Sigmoid colon (tissue), 7 donors: ENCODE measurements around the gene SNAPC5. TPM values are rescaled to one million over a fixed set of nuclear protein-coding genes. Genes with fewer than 3 reads are reported as not detected.

Experiments used
- DNase-seq: peaks from one replicate; pipeline ENCODE4 v3.0.0-alpha.2; 2019
- H3K27ac ChIP-seq, 4 donors: fragments of 200-600 bp; sonication (generic); one replicate each; pipeline ENCODE4 v1.5.1; 2016 to 2019; ENCODE audit warnings: mild to moderate bottlenecking in 1 of 4
- H3K27me3 ChIP-seq, 3 donors: fragments of 200-600 bp; sonication (generic); one replicate each; pipeline ENCODE4 v1.5.1; 2019; ENCODE audit warnings: mild to moderate bottlenecking in 1 of 3
- H3K36me3 ChIP-seq, 4 donors: fragments of 200-600 bp; sonication (generic); one replicate each; pipeline ENCODE4 v1.5.1; 2016 to 2019
- H3K4me1 ChIP-seq, 4 donors: fragments of 200-600 bp; sonication (generic); one replicate each; pipeline ENCODE4 v1.5.1; 2017 to 2019
- H3K4me3 ChIP-seq, 4 donors: fragments of 200-600 bp; sonication (generic); one replicate each; pipeline ENCODE4 v1.5.1; 2017 to 2019; ENCODE audit warnings: mild to moderate bottlenecking in 2 of 4, moderate library complexity in 1 of 4
- H3K9me3 ChIP-seq, 4 donors: fragments of 200-600 bp in 3 of 4; sonication (generic) in 3 of 4; one replicate each; pipeline versions ENCODE4 v1.5.1 to v1.6.1; 2013 to 2019
- CTCF ChIP-seq, 4 experiments: fragments of 450-650 bp in 3 of 4; fragments of 200-600 bp in 1 of 4; IDR thresholded peaks; one replicate each; pipeline ENCODE4 v1.5.1; 2016 to 2019; ENCODE audit warnings: antibody characterized with exemption in 4 of 4, mild to moderate bottlenecking in 3 of 4, moderate library complexity in 2 of 4
- EP300 ChIP-seq, 4 donors: sonication (generic); formaldehyde crosslinking; IDR thresholded peaks; one replicate each; pipeline ENCODE4 v1.6.1; 2017; ENCODE audit warnings: antibody characterized with exemption in 4 of 4
- POLR2A ChIP-seq, 2 donors: fragments of 450-650 bp; IDR thresholded peaks; one replicate each; pipeline ENCODE4 v1.6.1; 2016; ENCODE audit warnings: antibody characterized with exemption in 2 of 2, mild to moderate bottlenecking in 2 of 2, moderate library complexity in 2 of 2
- POLR2AphosphoS5 ChIP-seq, 4 donors: sonication (generic); formaldehyde crosslinking; IDR thresholded peaks; one replicate each; pipeline ENCODE4 v1.6.1; 2017; ENCODE audit warnings: antibody characterized with exemption in 4 of 4
- WGBS, 2 donors: extraction: QIAGEN DNeasy Blood & Tissue Kit; methylation state at CpG; one replicate each; pipeline ENCODE4 v1.1.7; 2013; 5-methylcytosine and 5-hydroxymethylcytosine counted together
- intact Hi-C: fragments of 100-400 bp; cut with DNase I; formaldehyde crosslinking; loops from one replicate; pipeline ENCODE4 v1.15.1; 2023
- polyA plus RNA-seq, 3 donors: library from polyadenylated mRNA; stranded (reverse); fragments of 200-250 nt; gene quantifications; one replicate each; pipeline ENCODE4 v1.2.3, GENCODE V29; 2013
- total RNA-seq, 4 donors: library from RNA; depleted of rRNA; stranded (reverse); fragments of >200 nt; gene quantifications; one replicate each; pipeline ENCODE4 v1.1.0, GENCODE V29; 2016
- donor health status: healthy with polysubstance abuse.
- donor health status: Bipolar disorder and iron deficiency.
- donor health status: healthy.

Gene SNAPC5
- total and polyA plus RNA-seq, 7 donors = 16.6 to 65.5 (median 38.6) TPM

GRCh38 chr15:66496951-66497501 is 536 bp downstream of the SNAPC5 start:
- intact Hi-C loops = loop anchor here (1.0 kb wide), 1 partner anchor 110 kb away; no protein-coding TSS in a partner anchor
- H3K27me3 ChIP-seq = no peaks in the 10 kb centered on the region
- H3K4me3 ChIP-seq = peak overlapping the region; percentile 80 to 95 (median 88)
- H3K27ac ChIP-seq = peak overlapping the region; percentile 86 to 92 (median 92)
- 9 to 17% methylated on average over 17 of the region's 17 CpGs for WGBS, 2 donors
- TF ChIP-seq POLR2A (IDR thresholded peaks at IDR 0.05) = no peak
- TF ChIP-seq EP300 (IDR thresholded peaks at IDR 0.05) = no peak
- TF ChIP-seq CTCF (IDR thresholded peaks at IDR 0.05) = no peak
- peaks cover 0 to 23% (median 19%) of the 10 kb centered on the region in 4 donors for H3K4me1 ChIP-seq
- no peaks in the 10 kb centered on the region for H3K9me3 ChIP-seq
- H3K36me3 ChIP-seq = peaks cover 25 to 70% (median 42%) of the 10 kb centered on the region in 4 donors
- DNase-seq = no peak

GRCh38 chr15:66494262-66494661 is 3.3 kb downstream of the SNAPC5 start:
- TF ChIP-seq CTCF (IDR thresholded peaks at IDR 0.05) (no peak), POLR2AphosphoS5 (IDR thresholded peaks at IDR 0.05) (no peak), POLR2A (IDR thresholded peaks at IDR 0.05) (no peak)
- no peak for DNase-seq
- no peaks in the 10 kb centered on the region for H3K9me3 ChIP-seq
- intact Hi-C loops = no loop called here
- H3K27me3 ChIP-seq = no peaks in the 10 kb centered on the region
- no peak overlapping the region for H3K4me3 ChIP-seq
- H3K36me3 ChIP-seq = peaks cover 10 to 69% (median 27%) of the 10 kb centered on the region in 4 donors
- no peak overlapping the region for H3K27ac ChIP-seq
- peaks cover 0 to 23% (median 19%) of the 10 kb centered on the region in 4 donors for H3K4me1 ChIP-seq
- WGBS, 2 donors = 87 to 93% methylated on average over 2 of the region's 2 CpGs

- no peak for DNase-seq
- intact Hi-C loops = no loop called here
- Histone ChIP-seq H3K9me3 (no peaks in the 10 kb centered on the region), H3K4me1 (peaks cover 0 to 9% (median 9%) of the 10 kb centered on the region in 4 donors), H3K36me3 (peaks cover 3 to 81% (median 21%) of the 10 kb centered on the region in 4 donors), H3K4me3 (no peak overlapping the region), H3K27me3 (no peaks in the 10 kb centered on the region), H3K27ac (no peak overlapping the region)
- WGBS, 2 donors = 95 to 98% methylated on average over 3 of the region's 3 CpGs
- TF ChIP-seq EP300 (IDR thresholded peaks at IDR 0.05) (no peak), CTCF (IDR thresholded peaks at IDR 0.05) (no peak), POLR2A (IDR thresholded peaks at IDR 0.05) (no peak), POLR2AphosphoS5 (IDR thresholded peaks at IDR 0.05) (no peak)
These were observed 5.7 kb downstream of the SNAPC5 start for GRCh38 chr15:66491846-66492245.

- Histone ChIP-seq H3K9me3 (no peaks in the 10 kb centered on the region), H3K27me3 (no peaks in the 10 kb centered on the region), H3K4me1 (no peaks in the 10 kb centered on the region), H3K27ac (no peak overlapping the region), H3K4me3 (no peak overlapping the region), H3K36me3 (peaks cover 3 to 91% (median 26%) of the 10 kb centered on the region in 4 donors)
- TF ChIP-seq POLR2AphosphoS5 (IDR thresholded peaks at IDR 0.05) = no peak
- TF ChIP-seq POLR2A (IDR thresholded peaks at IDR 0.05) = no peak
- TF ChIP-seq EP300 (IDR thresholded peaks at IDR 0.05) = no peak
- TF ChIP-seq CTCF (IDR thresholded peaks at IDR 0.05) = no peak
- intact Hi-C loops = no loop called here
- no peak for DNase-seq
- WGBS, 2 donors = 88 to 90% methylated on average over 6 of the region's 6 CpGs
These were observed 8.3 kb downstream of the SNAPC5 start for GRCh38 chr15:66489179-66489791.
